Tongue (tissue), 2 donors: ENCODE results near the gene PXMP4. TPM values are rescaled to one million over a fixed set of nuclear protein-coding genes. Genes with fewer than 3 reads are reported as not detected.

Source experiments
- DNase-seq: peaks from one replicate; pipeline ENCODE4 v3.0.0-alpha.2; 2015
- total RNA-seq: library from RNA; depleted of rRNA; stranded (reverse); fragments of >200 nt; gene quantifications from one replicate; pipeline ENCODE4 v1.2.3, GENCODE V29; 2014

The PXMP4 gene
- total RNA-seq, 1 donor from 2014 or later, result 6.7 TPM

- no peak for DNase-seq
Observed at GRCh38 chr20:33654680-33655161, 65.4 kb downstream of the PXMP4 start.

- DNase-seq, result no peak
Observed at GRCh38 chr20:33653900-33654596, 66.1 kb downstream of the PXMP4 start.

GRCh38 chr20:33653218-33653899 lies 66.8 kb downstream of the PXMP4 start:
- DNase-seq, result peak; percentile 85

Other genes with a start within 250 kb of the PXMP4 start
- 16.5 TPM for gene CBFA2T2, start 230.2 kb downstream of the PXMP4 start, total RNA-seq
- gene C20orf144, start 58.0 kb downstream of the PXMP4 start, total RNA-seq, result not detected
- 0.10 TPM for gene ACTL10, start 53.4 kb downstream of the PXMP4 start, total RNA-seq
- 46.5 TPM for gene NECAB3, start 45.9 kb downstream of the PXMP4 start, total RNA-seq
- gene E2F1, start 33.9 kb downstream of the PXMP4 start, total RNA-seq, result 5.5 TPM
- gene ZNF341, start 11.7 kb upstream of the PXMP4 start, total RNA-seq, result 1.8 TPM
- 56.0 TPM for gene CHMP4B, start 91.0 kb upstream of the PXMP4 start, total RNA-seq